Neural progenitor cell (in vitro differentiated cells): ENCODE measurements around the gene PSMB2.

Experiments used
- CTCF ChIP-seq: fragments of 200-600 bp; sonication (generic); IDR thresholded peaks from 2 replicates; pipeline ENCODE4 v1.5.1; 2017; ENCODE audit warnings: antibody characterized with exemption, mild to moderate bottlenecking
- EZH2 ChIP-seq: fragments of 200-600 bp; sonication (generic); IDR thresholded peaks from 2 replicates; pipeline ENCODE4 v1.6.1; 2017; ENCODE audit warnings: antibody characterized with exemption, mild to moderate bottlenecking, moderate library complexity
- EZH2phosphoT487 ChIP-seq: fragments of 200-600 bp; sonication (generic); IDR thresholded peaks from 2 replicates; pipeline ENCODE4 v1.6.1; 2017; ENCODE audit warnings: antibody characterized with exemption

GRCh38 chr1:35680271-35680670, 38.9 kb upstream of the PSMB2 start:
- no peak for TF ChIP-seq CTCF
- no peak for TF ChIP-seq EZH2
- TF ChIP-seq EZH2phosphoT487, result no peak
